ENCODE measurements around the gene TBCD.

TBCD gene

DNA sequence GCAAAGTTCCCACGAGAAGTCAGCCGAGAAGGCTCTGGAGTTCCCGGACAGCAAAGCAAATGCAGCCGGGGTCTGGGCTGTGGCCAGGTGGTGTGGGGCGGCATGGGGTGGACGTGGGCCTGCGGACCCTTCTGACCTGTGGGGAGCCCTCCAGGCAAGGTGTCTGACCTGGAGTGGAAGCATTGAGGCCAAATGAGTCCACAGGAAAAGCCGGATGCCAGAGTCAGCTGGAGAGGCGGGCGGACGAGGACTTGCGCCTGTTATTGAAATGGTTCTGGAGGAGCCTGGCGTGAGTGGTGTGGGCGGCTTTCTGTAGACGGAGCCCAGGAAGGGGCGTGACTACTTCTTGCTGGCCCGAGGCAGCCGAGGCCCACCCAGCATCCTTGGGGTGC, 138.5 kb downstream of the TBCD start:
- CTCF ChIA-PET: interaction anchor here (0.8 kb wide), 1 partner anchor 10 kb away, joined by 3 read pairs; no protein-coding TSS in a partner anchor
- H3K4me3 ChIP-seq (ENCODE audit: low read depth, low read length): no peak overlapping the region
- POLR2A ChIA-PET: no interaction called here
- no peak for DNase-seq (ENCODE audit: low read depth, low spot score)
- no peak for TF ChIP-seq CTCF (IDR thresholded peaks at IDR 0.05; ENCODE audit: insufficient read depth, low read length, missing control alignments)

GRCh38 chr17:82890926-82891678, 139.2 kb downstream of the TBCD start:
- ChIA-PET CTCF (interaction anchor here (0.8 to 1.8 kb wide), 2 partner anchors 9 to 23 kb away, joined by 3 to 6 read pairs; no protein-coding TSS in a partner anchor), POLR2A (no interaction called here)
- no peak for TF ChIP-seq CTCF (IDR thresholded peaks at IDR 0.05; ENCODE audit: insufficient read depth, low read length, missing control alignments)
- no peak overlapping the region for H3K4me3 ChIP-seq (ENCODE audit: low read depth, low read length)
- no peak for DNase-seq (ENCODE audit: low read depth, low spot score)

GRCh38 chr17:82891911-82892310, 140.0 kb downstream of the TBCD start:
- ChIA-PET POLR2A (no interaction called here), CTCF (interaction anchor here (1.1 to 1.8 kb wide), 2 partner anchors 17 to 23 kb away, joined by 3 to 6 read pairs; no protein-coding TSS in a partner anchor)
- H3K4me3 ChIP-seq (ENCODE audit: low read depth, low read length): no peak overlapping the region
- TF ChIP-seq CTCF (IDR thresholded peaks at IDR 0.05; ENCODE audit: insufficient read depth, low read length, missing control alignments): no peak
- no peak for DNase-seq (ENCODE audit: low read depth, low spot score)

- no peak for DNase-seq (ENCODE audit: low read depth, low spot score)
- ChIA-PET CTCF (interaction anchor here (1.1 to 1.8 kb wide), 4 partner anchors 18 to 112 kb away, joined by 3 to 6 read pairs (median 4); no protein-coding TSS in a partner anchor), POLR2A (no interaction called here)
- no peak for TF ChIP-seq CTCF (IDR thresholded peaks at IDR 0.05; ENCODE audit: insufficient read depth, low read length, missing control alignments)
- H3K4me3 ChIP-seq (ENCODE audit: low read depth, low read length): no peak overlapping the region
Observed at GRCh38 chr17:82892899-82893565, 141.2 kb downstream of the TBCD start.

DNA sequence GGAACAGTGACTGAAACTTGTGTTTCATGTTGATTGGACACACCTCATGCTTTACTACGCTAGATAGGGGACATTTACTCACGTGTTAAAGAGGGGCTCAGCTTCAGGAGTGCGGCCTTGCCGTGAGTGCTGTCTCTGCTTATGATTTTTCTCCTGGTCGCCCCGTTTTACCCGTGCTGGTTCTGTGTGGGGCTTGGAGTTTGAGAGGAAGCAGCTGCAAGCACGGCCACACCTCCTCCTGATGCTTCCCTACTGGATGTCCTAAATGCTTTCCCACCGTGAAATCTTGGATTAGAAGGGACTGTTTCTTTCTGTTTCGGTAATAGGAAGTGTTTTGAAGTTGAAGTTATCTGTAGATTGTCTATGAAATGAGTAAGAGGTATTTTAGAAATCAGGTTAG, 141.9 kb downstream of the TBCD start:
- no peak for TF ChIP-seq CTCF (IDR thresholded peaks at IDR 0.05; ENCODE audit: insufficient read depth, low read length, missing control alignments)
- ChIA-PET CTCF (interaction anchor here (1.0 to 1.5 kb wide), 3 partner anchors 9 to 113 kb away, joined by 3 to 4 read pairs (median 3); no protein-coding TSS in a partner anchor), POLR2A (no interaction called here)
- DNase-seq (ENCODE audit: low read depth, low spot score): no peak
- H3K4me3 ChIP-seq (ENCODE audit: low read depth, low read length): no peak overlapping the region

- CTCF ChIA-PET: interaction anchor here (1.0 to 1.6 kb wide), 3 partner anchors 9 to 113 kb away, joined by 3 to 4 read pairs (median 3); no protein-coding TSS in a partner anchor
- TF ChIP-seq CTCF (IDR thresholded peaks at IDR 0.05; ENCODE audit: insufficient read depth, low read length, missing control alignments): no peak
- H3K4me3 ChIP-seq (ENCODE audit: low read depth, low read length): no peak overlapping the region
- no peak for DNase-seq (ENCODE audit: low read depth, low spot score)
- POLR2A ChIA-PET: no interaction called here
Observed at GRCh38 chr17:82894389-82894788, 142.5 kb downstream of the TBCD start.
